Measurements from ENCODE around the gene CD177.
"Not testable (repeated sequence)": the region's sequence is repeated elsewhere in the genome, so short reads cannot be mapped to it uniquely, and the experiment has no call there.

CD177 gene

GRCh38 chr19:43372462-43372861 is 19.0 kb downstream of the CD177 start:
- no peak overlapping the region for H3K27ac ChIP-seq
- no peak for TF ChIP-seq CTCF (conservative IDR thresholded peaks at IDR 0.05)

GRCh38 chr19:43377624-43378023 is 24.1 kb downstream of the CD177 start:
- H3K27ac ChIP-seq = not testable (repeated sequence)

- H3K27ac ChIP-seq = peak overlapping the region; percentile 27; the same call in 1 of the 2 replicates
- TF ChIP-seq CTCF (conservative IDR thresholded peaks at IDR 0.05) = no peak
Measured at GRCh38 chr19:43380008-43380407, 26.5 kb downstream of the CD177 start.

GRCh38 chr19:43380771-43381386 is 27.4 kb downstream of the CD177 start:
- H3K27ac ChIP-seq = peak overlapping the region; percentile 27; the same call in 1 of the 2 replicates
- TF ChIP-seq CTCF (conservative IDR thresholded peaks at IDR 0.05) = no peak

- not testable (repeated sequence) for H3K27ac ChIP-seq
Measured at GRCh38 chr19:43382586-43383216, 29.2 kb downstream of the CD177 start.

- H3K27ac ChIP-seq = not testable (repeated sequence)
Measured at GRCh38 chr19:43383254-43383653, 29.8 kb downstream of the CD177 start.

- H3K27ac ChIP-seq = not testable (repeated sequence)
Measured at GRCh38 chr19:43383759-43384158, 30.3 kb downstream of the CD177 start.

- H3K27ac ChIP-seq = peak overlapping the region; percentile 72
Measured at GRCh38 chr19:43390903-43391551, 37.5 kb downstream of the CD177 start.

GRCh38 chr19:43391552-43391935 is 38.1 kb downstream of the CD177 start:
- peak overlapping the region; percentile 72 for H3K27ac ChIP-seq

GRCh38 chr19:43393501-43393900 is 40.0 kb downstream of the CD177 start:
- not testable (repeated sequence) for H3K27ac ChIP-seq

- no peak for TF ChIP-seq CTCF (conservative IDR thresholded peaks at IDR 0.05)
- no peak overlapping the region for H3K27ac ChIP-seq
Measured at GRCh38 chr19:43395561-43395960, 42.1 kb downstream of the CD177 start.
